H9 (cell line): ENCODE data around the gene PRRC2B. TPM values are rescaled to one million over a fixed set of nuclear protein-coding genes. Genes with fewer than 3 reads are reported as not detected.

Source experiments
- DNase-seq: peaks from one replicate; pipeline ENCODE4 v3.0.0-alpha.2; 2017
- H2AFZ ChIP-seq: one replicate; pipeline ENCODE4 v1.6.1; 2013; ENCODE audit warnings: mild to moderate bottlenecking, low read length, control low read depth, moderate library complexity
- H2AK5ac ChIP-seq: 2 replicates; pipeline ENCODE4 v1.6.1; 2013; ENCODE audit warnings: low read length, control low read depth, mixed read lengths; ENCODE audit not compliant: insufficient read length
- H2BK120ac ChIP-seq: one replicate; pipeline ENCODE4 v1.6.1; 2013; ENCODE audit warnings: low read depth, mild to moderate bottlenecking, low read length, control low read depth, inconsistent platforms; ENCODE audit not compliant: poor library complexity, severe bottlenecking
- H2BK12ac ChIP-seq: 2 replicates; pipeline ENCODE4 v1.6.1; 2013; ENCODE audit warnings: low read length, control low read depth, mixed read lengths, low read depth; ENCODE audit not compliant: insufficient read length
- H2BK15ac ChIP-seq: 2 replicates; pipeline ENCODE4 v1.6.1; 2013; ENCODE audit warnings: low read depth, low read length, control low read depth
- H2BK20ac ChIP-seq: one replicate; pipeline ENCODE4 v1.6.1; 2013; ENCODE audit warnings: low read depth, mild to moderate bottlenecking, low read length, control low read depth, inconsistent platforms; ENCODE audit not compliant: poor library complexity, severe bottlenecking
- H2BK5ac ChIP-seq: 2 replicates; pipeline ENCODE4 v1.6.1; 2013; ENCODE audit warnings: low read length, control low read depth, mixed read lengths; ENCODE audit not compliant: insufficient read length
- H3K14ac ChIP-seq: 2 replicates; pipeline ENCODE4 v1.6.1; 2013; ENCODE audit warnings: low read length, control low read depth; ENCODE audit not compliant: insufficient read depth
- H3K18ac ChIP-seq: 2 replicates; pipeline ENCODE4 v1.6.1; 2013; ENCODE audit warnings: low read depth, mild to moderate bottlenecking, mixed read lengths, low read length, control low read depth; ENCODE audit not compliant: insufficient read length
- H3K23ac ChIP-seq: 2 replicates; pipeline ENCODE4 v1.6.1; 2013; ENCODE audit warnings: low read length, control low read depth, mixed read lengths, low read depth; ENCODE audit not compliant: insufficient read length
- H3K23me2 ChIP-seq: 2 replicates; pipeline ENCODE4 v1.6.1; 2013; ENCODE audit warnings: low read depth, mild to moderate bottlenecking, mixed read lengths, low read length, control low read depth; ENCODE audit not compliant: insufficient read length, poor library complexity, severe bottlenecking
- H3K27ac ChIP-seq: 2 replicates; pipeline ENCODE4 v1.5.1; 2013; ENCODE audit warnings: low read length, control low read depth, mixed read lengths, low read depth; ENCODE audit not compliant: insufficient read length
- H3K27me3 ChIP-seq: 2 replicates; pipeline ENCODE4 v1.6.1; 2013; ENCODE audit warnings: low read length, control low read depth, inconsistent platforms; ENCODE audit not compliant: insufficient read depth
- H3K4ac ChIP-seq: 2 replicates; pipeline ENCODE4 v1.6.1; 2013; ENCODE audit warnings: low read depth, mild to moderate bottlenecking, control low read depth, inconsistent platforms, low read length, moderate library complexity
- H3K4me1 ChIP-seq: 2 replicates; pipeline ENCODE4 v1.6.1; 2013; ENCODE audit warnings: low read length, control low read depth, inconsistent platforms; ENCODE audit not compliant: insufficient read depth
- H3K4me2 ChIP-seq: 2 replicates; pipeline ENCODE4 v1.6.1; 2013; ENCODE audit warnings: low read length, control low read depth, mixed read lengths; ENCODE audit not compliant: insufficient read length, insufficient read depth
- H3K56ac ChIP-seq: 2 replicates; pipeline ENCODE4 v1.6.1; 2013; ENCODE audit warnings: low read depth, mild to moderate bottlenecking, mixed read lengths, low read length, control low read depth; ENCODE audit not compliant: insufficient read length
- H3K79me1 ChIP-seq: 2 replicates; pipeline ENCODE4 v1.6.1; 2013; ENCODE audit warnings: low read depth, mild to moderate bottlenecking, moderate library complexity, low read length, control low read depth, inconsistent platforms; ENCODE audit not compliant: insufficient read depth, poor library complexity, severe bottlenecking
- H3K79me2 ChIP-seq: 2 replicates; pipeline ENCODE4 v1.6.1; 2013; ENCODE audit warnings: low read length, control low read depth, inconsistent platforms; ENCODE audit not compliant: insufficient read depth
- H3K9ac ChIP-seq: 2 replicates; pipeline ENCODE4 v1.6.1; 2013; ENCODE audit warnings: low read length, control low read depth, mixed read lengths; ENCODE audit not compliant: insufficient read length; ENCODE audit errors: extremely low read depth
- H3K9me3 ChIP-seq: one replicate; pipeline ENCODE4 v1.6.1; 2013; ENCODE audit warnings: low read depth, low read length, inconsistent platforms; ENCODE audit not compliant: control insufficient read depth
- H3T11ph ChIP-seq: one replicate; pipeline ENCODE4 v1.6.1; 2013; ENCODE audit warnings: mild to moderate bottlenecking, low read length, control low read depth, inconsistent platforms
- H4K20me1 ChIP-seq: one replicate; pipeline ENCODE4 v1.6.1; 2013; ENCODE audit not compliant: control insufficient read depth, insufficient read length, insufficient read depth
- H4K5ac ChIP-seq: 2 replicates; pipeline ENCODE4 v1.6.1; 2013; ENCODE audit warnings: low read depth, mild to moderate bottlenecking, mixed read lengths, low read length, control low read depth; ENCODE audit not compliant: insufficient read length
- H4K8ac ChIP-seq: replicated peaks from 2 replicates; pipeline ENCODE4 v1.6.1; 2013; ENCODE audit warnings: low read length, control low read depth, mixed read lengths, low read depth; ENCODE audit not compliant: insufficient read length
- H4K91ac ChIP-seq: 2 replicates; pipeline ENCODE4 v1.6.1; 2013; ENCODE audit warnings: low read depth, mild to moderate bottlenecking, moderate library complexity, mixed read lengths, low read length, control low read depth; ENCODE audit not compliant: insufficient read length
- H3K27ac Mint-ChIP-seq, 3 experiments: 2 replicates in 2 of 3; 3 replicates in 1 of 3; pipeline ENCODE4 v1.8.0; 2020 to 2021; ENCODE audit warnings: mixed read lengths in 3 of 3, mild to moderate bottlenecking in 1 of 3, moderate library complexity in 1 of 3
- H3K27me3 Mint-ChIP-seq: 2 replicates; pipeline ENCODE4 v1.8.0; 2021; ENCODE audit warnings: low read depth, mild to moderate bottlenecking, moderate library complexity, mixed read lengths
- H3K36me3 Mint-ChIP-seq, 3 experiments: 2 replicates in 2 of 3; 3 replicates in 1 of 3; pipeline ENCODE4 v1.8.0; 2020 to 2021; ENCODE audit warnings: low read depth in 3 of 3, mixed read lengths in 3 of 3; ENCODE audit not compliant: insufficient read depth in 1 of 3
- H3K4me1 Mint-ChIP-seq, 2 experiments: 2 replicates each; pipeline ENCODE4 v1.8.0; 2020; ENCODE audit warnings: mixed read lengths in 2 of 2
- H3K4me3 Mint-ChIP-seq, 2 experiments: 2 replicates in 1 of 2; 3 replicates in 1 of 2; pipeline ENCODE4 v1.8.0; 2020 to 2021; ENCODE audit warnings: mild to moderate bottlenecking in 2 of 2, mixed read lengths in 2 of 2, moderate library complexity in 1 of 2
- H3K9me3 Mint-ChIP-seq, 2 experiments: 2 replicates in 1 of 2; 3 replicates in 1 of 2; pipeline ENCODE4 v1.8.0; 2020; ENCODE audit warnings: mild to moderate bottlenecking in 2 of 2, mixed read lengths in 2 of 2, moderate library complexity in 1 of 2
- WGBS: extraction: QIAGEN DNeasy Blood & Tissue Kit; methylation state at CpG from one replicate; pipeline ENCODE4 v1.1.7; 2013; ENCODE audit warnings: missing lambda C conversion rate, low lambda C conversion rate, mixed read lengths; ENCODE audit not compliant: insufficient read length; ENCODE audit errors: extremely low coverage; 5-methylcytosine and 5-hydroxymethylcytosine counted together
- total RNA-seq: library from RNA; stranded (reverse); gene quantifications from 2 replicates; pipeline ENCODE4 v1.2.1, GENCODE V29; 2021
- TF ChIP-seq, protein P1 (sequence below): fragments of 200-600 bp; sonication (generic); conservative IDR thresholded peaks from 3 replicates; pipeline ENCODE4 v1.8.0; 2021; ENCODE audit warnings: antibody characterized with exemption, mild to moderate bottlenecking

PRRC2B gene
- total RNA-seq, 1 experiment from 2014 or later: 251 TPM

DNA sequence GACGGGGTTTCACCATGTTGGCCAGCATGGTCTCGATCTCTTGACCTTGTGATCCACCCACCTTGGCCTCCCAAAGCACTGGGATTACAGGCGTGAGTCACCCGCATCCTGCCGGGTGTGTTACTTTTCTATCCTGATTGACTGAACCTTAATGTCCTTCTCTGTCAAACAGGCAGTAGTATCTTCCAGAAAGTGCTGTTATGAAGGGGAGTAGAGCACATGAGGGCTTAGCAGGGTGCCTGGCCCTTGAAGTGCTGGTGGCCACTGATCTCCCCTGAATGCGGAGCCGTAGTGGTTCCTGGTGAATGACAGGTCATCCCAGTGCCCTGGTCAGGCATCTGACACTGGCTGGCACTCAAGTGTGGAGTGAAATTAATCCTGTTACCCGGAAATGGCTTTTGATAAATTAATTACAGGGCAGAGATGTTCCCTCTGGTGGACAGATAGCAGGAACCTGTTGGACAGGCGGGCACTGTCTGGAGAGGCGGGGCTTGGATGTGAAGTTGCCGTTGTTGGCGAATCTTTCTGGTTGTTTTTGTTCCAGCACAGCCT is 28.4 kb downstream of the PRRC2B start:
- no peaks in the 10 kb centered on the region for H3K23me2 ChIP-seq
- H3K14ac ChIP-seq: no peak overlapping the region
- DNase-seq: no peak
- peaks cover 92% of the 10 kb centered on the region for H3K79me2 ChIP-seq
- Mint-ChIP-seq H3K9me3 (no peaks in the 10 kb centered on the region), H3K4me1 (peaks cover 69 to 76% of the 10 kb centered on the region in 2 experiments), H3K27me3 (no peaks in the 10 kb centered on the region), H3K27ac (peak overlapping the region; percentile 29 to 70 (median 63); a peak in 4 of 7 replicates), H3K4me3 (peak overlapping the region in 1 of 2 experiments; percentile 53; a peak in 2 of 5 replicates), H3K36me3 (peaks cover 6 to 39% (median 38%) of the 10 kb centered on the region in 3 experiments; a peak in 6 of 7 replicates)
- H3K27ac ChIP-seq: no peak overlapping the region
- no peak overlapping the region for H3K18ac ChIP-seq
- no peak overlapping the region for H2BK20ac ChIP-seq
- H2AK5ac ChIP-seq: no peak overlapping the region
- H4K8ac ChIP-seq: no peak overlapping the region
- H4K20me1 ChIP-seq: peaks cover 2% of the 10 kb centered on the region
- no peaks in the 10 kb centered on the region for H3K9me3 ChIP-seq
- no peak overlapping the region for H2BK12ac ChIP-seq
- no peak overlapping the region for H4K5ac ChIP-seq
- no peak overlapping the region for H3K4me2 ChIP-seq
- no CpG with 5 or more reads among the region's 12 CpGs for WGBS
- H3K79me1 ChIP-seq: no peaks in the 10 kb centered on the region
- no peak overlapping the region for H3K9ac ChIP-seq
- H3T11ph ChIP-seq: no peak overlapping the region
- no peak overlapping the region for H2BK15ac ChIP-seq
- H2BK120ac ChIP-seq: no peak overlapping the region
- H3K27me3 ChIP-seq: no peaks in the 10 kb centered on the region
- TF ChIP-seq, protein P1, sequence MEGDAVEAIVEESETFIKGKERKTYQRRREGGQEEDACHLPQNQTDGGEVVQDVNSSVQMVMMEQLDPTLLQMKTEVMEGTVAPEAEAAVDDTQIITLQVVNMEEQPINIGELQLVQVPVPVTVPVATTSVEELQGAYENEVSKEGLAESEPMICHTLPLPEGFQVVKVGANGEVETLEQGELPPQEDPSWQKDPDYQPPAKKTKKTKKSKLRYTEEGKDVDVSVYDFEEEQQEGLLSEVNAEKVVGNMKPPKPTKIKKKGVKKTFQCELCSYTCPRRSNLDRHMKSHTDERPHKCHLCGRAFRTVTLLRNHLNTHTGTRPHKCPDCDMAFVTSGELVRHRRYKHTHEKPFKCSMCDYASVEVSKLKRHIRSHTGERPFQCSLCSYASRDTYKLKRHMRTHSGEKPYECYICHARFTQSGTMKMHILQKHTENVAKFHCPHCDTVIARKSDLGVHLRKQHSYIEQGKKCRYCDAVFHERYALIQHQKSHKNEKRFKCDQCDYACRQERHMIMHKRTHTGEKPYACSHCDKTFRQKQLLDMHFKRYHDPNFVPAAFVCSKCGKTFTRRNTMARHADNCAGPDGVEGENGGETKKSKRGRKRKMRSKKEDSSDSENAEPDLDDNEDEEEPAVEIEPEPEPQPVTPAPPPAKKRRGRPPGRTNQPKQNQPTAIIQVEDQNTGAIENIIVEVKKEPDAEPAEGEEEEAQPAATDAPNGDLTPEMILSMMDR: peak; percentile 18; the same call in 1 of the 3 replicates
- H4K91ac ChIP-seq: no peak overlapping the region
- H3K4me1 ChIP-seq: peaks cover 27% of the 10 kb centered on the region; the same call in 1 of the 2 replicates
- H3K23ac ChIP-seq: no peak overlapping the region
- H3K4ac ChIP-seq: no peak overlapping the region
- no peak overlapping the region for H2AFZ ChIP-seq
- H3K56ac ChIP-seq: no peak overlapping the region
- H2BK5ac ChIP-seq: no peak overlapping the region
